GM21423 (cell line): Measurements from ENCODE around the gene PROSER3.

Source experiments
- ATAC-seq: cut with Tn5 transposase; IDR thresholded peaks from one replicate; pipeline ENCODE4 v1.9.1; 2021; ENCODE audit warnings: mild to moderate bottlenecking, moderate library complexity; ENCODE audit not compliant: unreplicated experiment

PROSER3 gene

DNA sequence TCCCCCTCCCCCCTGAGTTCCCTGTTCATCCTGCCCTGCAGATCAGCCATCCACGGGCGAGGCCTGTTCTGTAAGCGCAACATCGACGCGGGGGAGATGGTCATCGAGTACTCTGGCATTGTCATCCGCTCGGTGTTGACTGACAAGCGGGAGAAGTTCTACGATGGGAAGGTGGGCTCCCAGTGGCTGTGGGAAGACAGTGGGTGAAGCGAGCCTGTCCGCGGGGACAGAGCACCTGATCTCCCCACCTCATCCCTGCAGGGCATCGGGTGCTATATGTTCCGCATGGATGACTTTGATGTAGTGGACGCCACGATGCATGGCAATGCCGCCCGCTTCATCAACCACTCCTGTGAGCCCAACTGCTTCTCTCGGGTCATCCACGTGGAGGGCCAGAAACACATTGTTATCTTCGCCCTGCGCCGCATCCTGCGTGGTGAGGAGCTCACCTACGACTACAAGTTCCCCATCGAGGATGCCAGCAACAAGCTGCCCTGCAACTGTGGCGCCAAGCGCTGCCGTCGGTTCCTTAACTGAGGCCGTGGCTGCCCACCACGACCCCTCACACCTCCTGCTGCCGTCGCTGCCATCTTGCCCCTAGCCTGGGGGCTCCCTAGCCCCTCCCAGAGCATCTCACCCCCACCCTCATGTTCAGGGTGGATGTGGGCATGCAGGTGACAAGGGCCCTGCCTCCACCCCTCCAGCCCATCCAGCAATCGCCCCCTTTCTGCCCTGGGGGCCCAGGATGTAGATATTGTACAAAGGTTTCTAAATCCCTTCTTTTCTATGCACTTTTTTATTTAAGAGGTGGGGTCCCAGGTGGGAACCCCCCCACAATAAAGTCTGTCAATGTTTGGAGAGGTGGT is 19.7 kb upstream of the PROSER3 start:
- ATAC-seq = no peak

GRCh38 chr19:35738887-35739229 is 19.1 kb upstream of the PROSER3 start:
- no peak for ATAC-seq

- no peak for ATAC-seq
Measured at GRCh38 chr19:35739275-35740107, 18.5 kb upstream of the PROSER3 start.

DNA sequence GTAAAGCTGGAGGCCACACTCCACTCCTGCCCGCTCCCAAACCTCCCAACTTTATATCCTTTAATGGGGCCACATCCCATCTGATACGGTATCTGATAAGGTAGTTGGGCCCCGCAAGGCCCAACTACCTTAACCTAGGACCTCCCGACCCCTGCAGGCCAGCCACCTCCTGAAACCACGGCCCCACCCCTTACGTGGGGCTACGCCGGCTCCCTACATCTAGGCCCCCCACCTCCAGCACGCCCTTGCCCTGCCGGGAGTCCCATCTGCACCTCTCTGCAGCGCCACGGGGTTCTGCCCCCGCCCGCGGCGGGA is 17.9 kb upstream of the PROSER3 start:
- peak; percentile 8 for ATAC-seq

- peak; percentile 50 for ATAC-seq
Measured at GRCh38 chr19:35740423-35741202, 17.4 kb upstream of the PROSER3 start.

GRCh38 chr19:35741203-35741515 is 16.8 kb upstream of the PROSER3 start:
- ATAC-seq = no peak

DNA sequence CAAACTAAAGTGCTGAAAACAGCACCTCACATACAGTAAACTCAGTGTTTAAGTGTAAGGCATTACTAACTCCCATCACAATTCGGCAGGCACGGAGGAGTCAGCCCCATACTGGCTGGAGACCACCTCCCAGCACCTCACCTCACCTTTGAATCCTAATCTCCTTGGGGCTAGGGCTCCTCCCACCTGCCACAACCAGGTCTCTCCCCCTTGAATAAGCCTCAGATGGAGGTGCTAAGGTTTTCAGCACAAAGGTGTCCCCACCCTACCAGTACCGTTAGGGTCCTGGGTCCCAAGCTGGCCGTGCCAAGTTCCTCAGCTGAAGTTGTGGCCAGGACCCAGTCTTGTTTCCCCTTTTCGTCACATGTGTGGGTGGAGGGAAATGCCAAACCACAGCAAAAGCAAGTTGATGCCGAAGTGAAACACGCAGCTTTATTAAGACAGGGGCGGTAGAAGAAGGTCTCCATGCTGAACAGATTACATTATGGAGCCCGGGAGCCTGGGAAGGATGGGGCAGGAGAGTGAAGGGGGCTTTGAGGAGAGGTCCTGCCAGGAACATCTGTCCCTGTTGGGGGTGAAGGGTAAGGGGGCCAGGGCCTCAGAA is 15.8 kb upstream of the PROSER3 start, which contains the start of gene IGFLR1:
IGFLR1 (minus strand) TSS at position 332 of the 604 bp plus-strand sequence. CDS start 1,272 bp downstream, outside the sequence.
- ATAC-seq = no peak

GRCh38 chr19:35743640-35744429 is 14.1 kb upstream of the PROSER3 start:
- ATAC-seq = no peak

DNA sequence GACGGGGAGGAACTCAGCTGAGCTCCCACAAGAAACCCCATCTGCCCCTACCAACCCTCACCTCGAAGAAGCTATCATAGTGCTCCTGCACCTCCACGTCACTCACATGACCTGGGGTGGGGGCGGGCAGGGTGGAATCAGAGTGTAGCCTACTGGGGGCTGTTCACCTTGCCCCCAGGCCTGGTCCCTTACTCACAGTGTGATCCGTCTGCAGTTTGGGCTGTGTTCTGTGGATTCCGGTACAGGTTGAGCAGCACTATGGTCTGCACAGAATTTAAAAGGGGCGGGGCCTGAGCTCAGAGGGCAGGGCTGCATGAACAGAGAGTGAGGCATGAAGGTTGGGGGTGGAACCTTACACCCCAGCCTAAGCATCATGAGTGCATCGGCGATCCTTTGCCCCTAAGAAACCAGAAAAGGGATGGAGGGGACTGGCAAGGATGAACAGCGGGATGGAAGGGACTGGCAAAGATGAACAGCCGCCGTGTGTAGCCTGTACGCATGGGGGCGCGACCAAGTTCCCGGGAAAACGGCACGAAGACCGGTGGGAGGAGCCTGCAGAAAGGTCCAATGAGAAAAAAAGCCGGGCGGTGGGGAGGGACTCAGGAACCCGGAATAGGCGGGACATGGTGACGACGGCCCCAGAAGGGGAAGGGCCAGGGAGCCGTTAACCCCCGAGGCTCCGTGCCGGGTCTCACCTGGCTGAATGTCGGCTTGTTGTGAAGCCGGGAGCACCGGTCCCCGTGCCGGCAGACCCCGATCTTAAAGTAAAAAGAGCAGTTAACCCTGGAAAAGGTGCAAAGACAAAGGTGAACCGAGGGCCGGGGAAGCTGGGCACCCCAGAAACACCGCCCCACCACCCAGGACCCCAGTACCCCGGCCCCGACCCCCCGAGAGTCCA is 13.3 kb upstream of the PROSER3 start:
- peak; percentile 33 for ATAC-seq

DNA sequence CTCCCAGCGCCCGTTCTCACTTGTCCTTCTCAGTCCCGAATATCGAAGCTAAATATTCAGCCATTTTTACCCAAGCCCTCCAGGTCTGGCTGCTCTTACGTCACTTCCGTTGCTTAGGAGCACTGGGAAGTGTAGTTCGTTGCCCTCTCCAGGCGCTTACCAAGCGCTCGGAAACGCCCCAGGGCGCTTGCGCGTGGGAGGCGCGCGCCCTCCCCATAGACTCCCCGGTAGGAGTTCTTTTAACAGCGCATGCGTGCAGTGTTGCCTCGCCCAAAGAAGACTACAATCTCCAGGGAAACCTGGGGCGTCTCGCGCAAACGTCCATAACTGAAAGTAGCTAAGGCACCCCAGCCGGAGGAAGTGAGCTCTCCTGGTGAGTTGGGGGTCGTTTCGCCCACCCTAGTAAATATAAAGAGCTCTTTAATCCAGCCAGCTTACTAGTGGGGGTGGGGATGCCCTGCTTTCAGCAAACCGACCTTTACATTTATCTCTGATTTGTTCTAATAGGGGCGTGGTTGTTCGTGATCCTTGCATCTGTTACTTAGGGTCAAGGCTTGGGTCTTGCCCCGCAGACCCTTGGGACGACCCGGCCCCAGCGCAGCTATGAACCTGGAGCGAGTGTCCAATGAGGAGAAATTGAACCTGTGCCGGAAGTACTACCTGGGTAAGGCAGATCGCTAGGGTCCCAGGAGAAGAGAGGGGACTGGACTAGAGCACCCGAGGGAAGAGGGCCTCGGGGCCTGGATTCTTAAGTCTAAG is 12.5 kb upstream of the PROSER3 start, which contains the start of the genes PSENEN and U2AF1L4:
PSENEN (plus strand) TSS at position 324 of the 759 bp plus-strand sequence; CDS start at position 604, 280 bp downstream.
U2AF1L4 (minus strand) TSS at position 91 of the 759 bp plus-strand sequence; CDS start at position 64, 27 bp downstream.
- ATAC-seq = peak; percentile 36

DNA sequence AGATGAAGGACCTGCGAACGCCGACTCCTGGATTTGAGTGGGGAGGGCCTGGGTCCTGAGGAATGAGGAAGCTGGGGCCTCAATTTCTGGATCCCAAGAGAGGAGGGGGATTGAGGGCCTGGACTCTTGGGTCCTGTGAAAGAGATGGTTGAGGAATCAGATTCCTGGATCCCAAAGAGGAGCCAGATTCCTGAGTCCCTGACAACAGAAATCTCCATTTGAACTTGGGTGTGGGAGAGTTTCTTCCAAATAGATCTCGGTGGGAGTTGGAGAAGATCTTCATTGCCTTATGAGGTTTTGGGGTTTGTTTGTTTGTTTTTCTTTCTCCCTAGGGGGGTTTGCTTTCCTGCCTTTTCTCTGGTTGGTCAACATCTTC is 11.9 kb upstream of the PROSER3 start:
- no peak for ATAC-seq

DNA sequence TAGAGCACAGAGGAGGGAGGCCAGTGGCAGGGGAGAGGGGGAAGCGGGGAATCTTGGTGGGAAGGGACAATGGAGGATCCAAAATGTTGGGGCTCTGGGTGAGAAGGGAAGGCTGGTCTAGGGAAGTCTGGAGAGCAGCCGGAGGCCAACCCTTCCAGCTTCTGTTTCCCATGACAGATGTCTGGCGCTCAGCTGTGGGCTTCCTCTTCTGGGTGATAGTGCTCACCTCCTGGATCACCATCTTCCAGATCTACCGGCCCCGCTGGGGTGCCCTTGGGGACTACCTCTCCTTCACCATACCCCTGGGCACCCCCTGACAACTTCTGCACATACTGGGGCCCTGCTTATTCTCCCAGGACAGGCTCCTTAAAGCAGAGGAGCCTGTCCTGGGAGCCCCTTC is 11.4 kb upstream of the PROSER3 start:
- no peak for ATAC-seq

DNA sequence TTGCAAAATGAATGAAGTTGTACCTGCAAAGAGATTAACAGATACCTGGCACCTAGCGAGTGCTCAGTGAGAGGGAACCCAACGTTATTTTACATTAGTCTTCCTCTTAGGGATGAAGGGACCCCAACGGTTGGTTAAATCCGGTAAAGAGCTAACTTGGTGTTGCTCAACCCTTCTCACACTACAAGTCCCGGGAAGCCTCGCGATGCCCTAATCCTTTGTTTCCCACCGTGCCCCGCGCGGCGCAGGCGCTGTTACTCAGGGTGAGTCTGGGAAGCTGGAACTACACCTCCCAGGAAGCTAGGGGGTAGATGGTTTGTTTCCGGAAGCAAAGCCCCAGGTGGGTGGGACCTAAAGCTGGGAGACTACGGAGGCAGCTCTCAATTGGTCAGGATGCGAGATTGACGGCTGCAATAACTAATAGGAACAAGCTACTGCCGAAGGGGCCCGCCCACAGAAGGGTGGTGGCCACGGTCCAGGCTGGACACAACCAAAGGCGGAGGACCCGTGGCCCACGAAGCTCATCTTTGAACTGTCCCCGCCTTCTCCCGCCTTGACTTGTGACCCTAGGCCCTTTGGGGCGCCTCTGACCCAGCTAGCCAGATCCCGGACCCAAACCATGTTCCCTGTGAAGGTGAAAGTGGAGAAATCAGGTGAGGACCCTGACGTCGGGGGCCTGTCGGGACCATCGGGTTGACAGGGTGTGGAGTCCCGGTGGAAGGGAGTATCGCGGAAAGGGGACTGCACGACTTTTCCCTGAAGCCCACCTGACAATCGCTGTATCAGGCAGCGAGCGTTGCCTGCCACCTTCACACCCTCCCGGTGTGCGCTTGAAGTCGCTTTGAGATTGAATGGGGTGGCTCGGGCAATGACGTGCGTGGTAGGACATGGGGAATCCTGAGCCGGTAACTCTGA is 9.6 kb upstream of the PROSER3 start, which contains the start of gene LIN37:
LIN37 (plus strand) TSS at position 471 of the 915 bp plus-strand sequence; CDS start at position 620, 149 bp downstream.
- peak; percentile 70 for ATAC-seq

GRCh38 chr19:35750167-35750566 is 7.8 kb upstream of the PROSER3 start:
- no peak for ATAC-seq

GRCh38 chr19:35751839-35752745 is 5.9 kb upstream of the PROSER3 start:
- ATAC-seq = no peak

DNA sequence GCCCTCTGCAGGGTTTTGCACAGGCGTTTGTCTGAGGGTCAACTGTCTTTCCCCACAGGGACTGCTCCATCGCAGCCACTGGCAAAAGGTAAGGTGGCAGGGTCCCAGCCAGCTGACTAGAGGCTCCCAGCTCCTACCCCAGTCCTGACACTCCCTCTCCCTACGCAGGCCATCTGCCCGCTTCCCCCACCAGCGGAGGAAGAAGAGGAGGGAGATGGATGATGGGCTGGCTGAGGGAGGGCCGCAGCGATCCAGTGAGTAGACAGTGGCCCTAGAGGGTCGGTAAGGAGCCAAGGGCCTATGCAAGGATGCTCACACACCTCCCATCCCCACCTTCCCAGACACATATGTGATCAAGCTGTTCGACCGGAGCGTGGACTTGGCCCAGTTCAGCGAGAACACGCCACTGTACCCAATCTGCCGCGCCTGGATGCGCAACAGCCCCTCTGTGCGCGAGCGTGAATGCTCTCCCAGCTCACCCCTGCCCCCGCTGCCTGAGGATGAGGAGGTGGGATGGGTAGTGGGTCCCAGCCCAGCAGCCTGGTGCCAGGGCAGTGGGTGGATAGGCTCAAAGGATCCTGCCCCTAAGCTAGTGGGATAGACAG is 5.1 kb upstream of the PROSER3 start:
- ATAC-seq = no peak
